ENCODE data around the gene HTRA2.
A peak's percentile ranks its signal among the peaks of the same experiment; 100 is the strongest.

Gene HTRA2

DNA sequence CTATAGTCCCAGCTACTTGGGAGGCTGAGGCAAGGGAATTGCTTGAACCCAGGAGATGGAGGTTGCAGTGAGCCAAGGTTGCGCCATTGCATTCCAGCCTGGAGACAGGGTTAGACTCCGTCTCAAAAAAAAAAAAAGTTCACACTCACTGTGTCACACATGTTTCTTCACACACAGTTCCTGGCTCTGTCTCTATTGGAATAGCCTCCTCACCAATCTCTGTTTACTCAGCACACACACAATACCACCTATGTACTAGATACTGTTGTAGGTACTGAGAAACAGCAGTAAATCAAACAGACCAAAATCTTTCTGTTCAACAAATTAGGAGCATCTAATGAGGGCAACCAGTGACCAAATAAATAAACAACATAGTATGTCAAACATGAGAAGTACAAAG is 43.6 kb upstream of the HTRA2 start:
- TF ChIP-seq CTCF (IDR thresholded peaks at IDR 0.05; ENCODE audit: low read depth, low read length), result no peak
- H3K27ac ChIP-seq, result no peak overlapping the region
- no peaks in the 10 kb centered on the region for H3K9me3 ChIP-seq (ENCODE audit: severe bottlenecking)
- H3K27me3 ChIP-seq (ENCODE audit: insufficient read depth, low read depth, severe bottlenecking), result no peaks in the 10 kb centered on the region
- H3K4me3 ChIP-seq (ENCODE audit: low read depth, low read length), result no peak overlapping the region
- DNase-seq, result no peak
- peaks cover 34% of the 10 kb centered on the region for H3K36me3 ChIP-seq

DNA sequence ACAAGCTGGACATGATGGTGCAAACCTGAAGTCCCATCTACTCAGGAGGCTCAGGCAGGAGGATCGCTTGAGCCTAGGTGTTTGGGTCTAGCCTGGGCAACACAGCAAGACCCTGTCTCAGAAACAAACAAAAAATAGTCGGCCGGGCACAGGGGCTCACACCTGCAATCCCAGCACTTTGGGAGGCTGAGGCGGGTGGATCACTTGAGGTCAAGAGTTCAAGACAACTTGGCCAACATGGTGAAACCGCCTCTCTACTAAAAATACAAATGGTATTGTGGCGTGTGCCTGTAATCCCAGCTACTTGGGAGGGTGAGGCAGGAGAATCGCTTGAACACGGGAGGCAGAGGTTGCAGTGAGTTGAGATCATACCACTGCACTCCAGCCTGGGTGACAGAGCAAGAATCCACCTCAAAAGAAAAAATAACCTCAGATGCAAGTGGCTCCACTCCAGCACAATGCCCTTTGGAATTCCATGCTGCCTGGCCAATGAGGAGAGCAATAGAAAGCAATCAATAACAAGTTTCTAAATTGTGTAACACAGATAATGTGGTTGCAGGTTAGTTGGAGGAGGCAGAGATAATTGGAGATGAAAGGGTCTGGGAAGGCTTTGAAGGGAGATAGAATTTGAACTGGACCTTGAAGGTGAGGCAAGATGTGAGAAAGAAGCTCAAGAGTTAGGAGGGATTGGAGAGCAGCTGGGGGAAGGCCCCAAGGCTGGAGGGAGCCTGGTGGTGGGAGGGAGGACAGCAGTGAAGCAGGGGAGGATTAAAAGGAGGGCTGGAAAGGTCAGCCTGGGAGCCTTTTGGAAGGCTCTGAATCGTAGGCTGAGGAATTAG is 40.9 kb upstream of the HTRA2 start:
- no peak overlapping the region for H3K4me3 ChIP-seq (ENCODE audit: low read depth, low read length)
- H3K27ac ChIP-seq, result peak overlapping the region; percentile 63
- peak; percentile 96 for DNase-seq
- H3K27me3 ChIP-seq (ENCODE audit: insufficient read depth, low read depth, severe bottlenecking), result no peaks in the 10 kb centered on the region
- TF ChIP-seq CTCF (IDR thresholded peaks at IDR 0.05; ENCODE audit: low read depth, low read length), result peak; percentile 36; the same call in 1 of the 2 replicates
- peaks cover 54% of the 10 kb centered on the region for H3K36me3 ChIP-seq
- no peaks in the 10 kb centered on the region for H3K9me3 ChIP-seq (ENCODE audit: severe bottlenecking)

DNA sequence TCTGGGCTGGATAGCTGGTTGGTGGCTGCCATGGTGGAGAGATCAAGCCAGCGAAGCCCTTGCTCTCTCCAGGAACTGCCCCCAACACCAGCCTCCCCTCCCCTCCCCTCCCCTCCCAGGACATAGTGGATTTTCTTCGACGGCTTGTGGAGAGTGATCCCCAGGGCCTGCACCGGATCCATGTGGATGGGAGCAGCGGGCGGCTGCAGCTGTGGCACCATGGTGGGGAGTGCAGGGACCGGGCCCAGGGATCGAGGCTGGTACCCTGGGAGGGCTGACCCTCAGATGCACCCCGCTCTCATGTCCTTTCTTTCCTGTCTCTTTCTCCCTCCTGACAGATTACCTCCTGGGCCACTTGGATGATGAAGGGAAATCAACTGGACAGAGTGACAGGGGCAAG is 39.8 kb upstream of the HTRA2 start:
- H3K4me3 ChIP-seq (ENCODE audit: low read depth, low read length), result peak overlapping the region; percentile 2; the same call in 1 of the 2 replicates
- peaks cover 62% of the 10 kb centered on the region for H3K36me3 ChIP-seq
- H3K27ac ChIP-seq, result peak overlapping the region; percentile 65
- no peak for DNase-seq
- H3K9me3 ChIP-seq (ENCODE audit: severe bottlenecking), result no peaks in the 10 kb centered on the region
- no peaks in the 10 kb centered on the region for H3K27me3 ChIP-seq (ENCODE audit: insufficient read depth, low read depth, severe bottlenecking)
- TF ChIP-seq CTCF (IDR thresholded peaks at IDR 0.05; ENCODE audit: low read depth, low read length), result no peak

GRCh38 chr2:74491648-74492544 is 37.8 kb upstream of the HTRA2 start:
- no peaks in the 10 kb centered on the region for H3K9me3 ChIP-seq (ENCODE audit: severe bottlenecking)
- H3K36me3 ChIP-seq, result peaks cover 62% of the 10 kb centered on the region
- TF ChIP-seq CTCF (IDR thresholded peaks at IDR 0.05; ENCODE audit: low read depth, low read length), result no peak
- no peaks in the 10 kb centered on the region for H3K27me3 ChIP-seq (ENCODE audit: insufficient read depth, low read depth, severe bottlenecking)
- H3K4me3 ChIP-seq (ENCODE audit: low read depth, low read length), result no peak overlapping the region
- DNase-seq, result no peak
- H3K27ac ChIP-seq, result no peak overlapping the region

DNA sequence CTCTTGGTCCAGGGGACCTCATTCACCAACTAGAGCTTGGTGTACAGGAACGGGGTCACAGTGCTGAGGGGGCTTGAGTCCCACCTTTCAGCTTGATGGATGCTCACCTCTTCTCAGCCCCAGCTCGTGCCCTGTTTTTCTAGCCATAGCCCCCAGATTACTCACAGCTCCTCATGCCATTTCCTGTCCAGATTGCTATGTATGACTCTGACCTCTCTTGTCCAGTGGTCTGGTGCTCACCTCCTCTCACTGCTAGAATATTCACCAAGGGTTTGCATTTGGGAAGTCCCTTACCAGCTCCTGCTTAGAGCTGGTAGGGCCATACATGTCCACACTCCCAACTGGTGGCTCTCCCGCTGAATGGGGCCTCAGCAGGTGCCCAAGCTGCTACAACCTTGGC is 36.2 kb upstream of the HTRA2 start:
- no peak overlapping the region for H3K4me3 ChIP-seq (ENCODE audit: low read depth, low read length)
- H3K9me3 ChIP-seq (ENCODE audit: severe bottlenecking), result no peaks in the 10 kb centered on the region
- TF ChIP-seq CTCF (IDR thresholded peaks at IDR 0.05; ENCODE audit: low read depth, low read length), result no peak
- DNase-seq, result no peak
- H3K27ac ChIP-seq, result no peak overlapping the region
- peaks cover 58% of the 10 kb centered on the region for H3K36me3 ChIP-seq
- no peaks in the 10 kb centered on the region for H3K27me3 ChIP-seq (ENCODE audit: insufficient read depth, low read depth, severe bottlenecking)
